ENCODE results near the gene PRKG1.

The PRKG1 gene

GRCh38 chr10:52256832-52257691 is 1182.8 kb downstream of the PRKG1 start:
- TF ChIP-seq CTCF (IDR thresholded peaks at IDR 0.05; ENCODE audit: insufficient read depth, low read depth, low read length, missing control alignments): no peak
- H3K4me3 ChIP-seq (ENCODE audit: low read depth, low read length): no peak overlapping the region
- DNase-seq (ENCODE audit: low read depth): peak; percentile 81

- no peak overlapping the region for H3K4me3 ChIP-seq (ENCODE audit: low read depth, low read length)
- no peak for DNase-seq (ENCODE audit: low read depth)
- no peak for TF ChIP-seq CTCF (IDR thresholded peaks at IDR 0.05; ENCODE audit: insufficient read depth, low read depth, low read length, missing control alignments)
These were observed 1183.4 kb downstream of the PRKG1 start for GRCh38 chr10:52257692-52258075.

GRCh38 chr10:52258799-52259425 is 1184.6 kb downstream of the PRKG1 start:
- H3K4me3 ChIP-seq (ENCODE audit: low read depth, low read length): no peak overlapping the region
- TF ChIP-seq CTCF (IDR thresholded peaks at IDR 0.05; ENCODE audit: insufficient read depth, low read depth, low read length, missing control alignments): no peak
- DNase-seq (ENCODE audit: low read depth): no peak

- no peak for DNase-seq (ENCODE audit: low read depth)
- TF ChIP-seq CTCF (IDR thresholded peaks at IDR 0.05; ENCODE audit: insufficient read depth, low read depth, low read length, missing control alignments): no peak
- H3K4me3 ChIP-seq (ENCODE audit: low read depth, low read length): no peak overlapping the region
These were observed 1185.1 kb downstream of the PRKG1 start for GRCh38 chr10:52259426-52259812.

GRCh38 chr10:52261362-52261761 is 1187.1 kb downstream of the PRKG1 start:
- no peak for DNase-seq (ENCODE audit: low read depth)
- no peak for TF ChIP-seq CTCF (IDR thresholded peaks at IDR 0.05; ENCODE audit: insufficient read depth, low read depth, low read length, missing control alignments)
- no peak overlapping the region for H3K4me3 ChIP-seq (ENCODE audit: low read depth, low read length)

- no peak overlapping the region for H3K4me3 ChIP-seq (ENCODE audit: low read depth, low read length)
- no peak for TF ChIP-seq CTCF (IDR thresholded peaks at IDR 0.05; ENCODE audit: insufficient read depth, low read depth, low read length, missing control alignments)
- no peak for DNase-seq (ENCODE audit: low read depth)
These were observed 1191.0 kb downstream of the PRKG1 start for GRCh38 chr10:52265131-52265926.
